ENCODE data around the gene LHFPL6.

GRCh38 chr13:39496506-39496905 lies 106.5 kb downstream of the LHFPL6 start:
- no peak for TF ChIP-seq CTCF (conservative IDR thresholded peaks at IDR 0.05)
- no peak for TF ChIP-seq EZH2 (IDR thresholded peaks at IDR 0.05; ENCODE audit: low read depth)

Data from PC-9 (cell line).